Endothelial cell (in vitro differentiated cells): Measurements from ENCODE around the gene KIAA0930. TPM values are rescaled to one million over a fixed set of nuclear protein-coding genes. Genes with fewer than 3 reads are reported as not detected.

Source experiments
- DNase-seq: peaks from one replicate; pipeline ENCODE4 v3.0.0; 2021; ENCODE audit warnings: low spot score
- H3K27ac Mint-ChIP-seq: one replicate; pipeline ENCODE4 v1.8.0; 2021; ENCODE audit warnings: mixed read lengths, inconsistent platforms; ENCODE audit not compliant: unreplicated experiment
- H3K27me3 Mint-ChIP-seq: one replicate; pipeline ENCODE4 v1.8.0; 2021; ENCODE audit warnings: mild to moderate bottlenecking, moderate library complexity, mixed read lengths, inconsistent platforms; ENCODE audit not compliant: unreplicated experiment
- H3K36me3 Mint-ChIP-seq: one replicate; pipeline ENCODE4 v1.8.0; 2021; ENCODE audit warnings: mild to moderate bottlenecking, low read depth, mixed read lengths, inconsistent platforms; ENCODE audit not compliant: unreplicated experiment
- H3K4me1 Mint-ChIP-seq: one replicate; pipeline ENCODE4 v1.8.0; 2021; ENCODE audit warnings: mild to moderate bottlenecking, mixed read lengths, inconsistent platforms; ENCODE audit not compliant: unreplicated experiment
- H3K4me3 Mint-ChIP-seq: one replicate; pipeline ENCODE4 v1.8.0; 2021; ENCODE audit warnings: mild to moderate bottlenecking, mixed read lengths, inconsistent platforms; ENCODE audit not compliant: unreplicated experiment
- H3K9me3 Mint-ChIP-seq: one replicate; pipeline ENCODE4 v1.8.0; 2021; ENCODE audit warnings: mixed read lengths, inconsistent platforms; ENCODE audit not compliant: unreplicated experiment
- total RNA-seq: library from RNA; stranded (reverse); fragmentation: NEBNext Ultra II Directional; extraction: Animal tissue kit (Norgen Biotek cat#: 25700); gene quantifications from one replicate; pipeline ENCODE4 v1.2.1, GENCODE V29; 2021; ENCODE audit not compliant: unreplicated experiment
- TF ChIP-seq, protein P1 (sequence below): fragments of 200-600 bp; sonication (generic); IDR thresholded peaks from one replicate; pipeline ENCODE4 v1.5.0; 2021; ENCODE audit warnings: antibody characterized with exemption; ENCODE audit not compliant: unreplicated experiment

Gene KIAA0930
- total RNA-seq, 1 donor from 2014 or later, result 18.7 TPM

DNA sequence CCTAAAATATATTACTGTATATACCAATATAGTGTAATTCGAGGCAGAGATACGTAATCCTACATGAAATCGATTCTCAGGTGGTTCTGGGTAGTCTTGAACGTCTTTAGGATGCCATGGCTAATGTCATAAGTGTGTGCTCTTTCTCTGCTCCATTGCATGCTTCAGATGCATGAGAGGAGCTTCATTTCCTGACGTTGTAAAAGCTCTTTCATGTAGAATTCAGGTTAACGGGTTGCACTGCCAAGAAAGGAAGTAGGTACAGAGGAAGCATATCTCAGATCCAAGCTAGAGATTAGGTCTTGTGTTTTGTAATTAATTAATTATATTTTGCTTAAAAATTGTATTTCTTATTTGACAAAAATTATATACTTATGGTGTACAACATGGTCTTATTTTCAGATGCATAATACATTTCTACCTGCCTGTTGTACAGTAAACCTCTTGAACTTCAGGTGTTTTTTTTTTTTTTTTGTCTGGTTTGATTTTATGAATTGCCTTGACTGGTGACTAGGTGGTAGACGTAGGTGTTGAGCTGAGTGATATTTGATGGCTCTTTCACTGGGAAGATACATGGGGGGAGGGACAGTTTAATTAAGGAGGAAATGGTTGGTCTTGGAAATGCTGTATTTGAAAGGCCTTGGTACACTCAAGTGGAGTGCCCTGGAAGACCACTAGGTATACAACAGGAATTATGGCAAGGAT lies 67.7 kb downstream of the KIAA0930 start:
- Mint-ChIP-seq H3K9me3 (no peaks in the 10 kb centered on the region), H3K36me3 (peaks cover 52% of the 10 kb centered on the region)

DNA sequence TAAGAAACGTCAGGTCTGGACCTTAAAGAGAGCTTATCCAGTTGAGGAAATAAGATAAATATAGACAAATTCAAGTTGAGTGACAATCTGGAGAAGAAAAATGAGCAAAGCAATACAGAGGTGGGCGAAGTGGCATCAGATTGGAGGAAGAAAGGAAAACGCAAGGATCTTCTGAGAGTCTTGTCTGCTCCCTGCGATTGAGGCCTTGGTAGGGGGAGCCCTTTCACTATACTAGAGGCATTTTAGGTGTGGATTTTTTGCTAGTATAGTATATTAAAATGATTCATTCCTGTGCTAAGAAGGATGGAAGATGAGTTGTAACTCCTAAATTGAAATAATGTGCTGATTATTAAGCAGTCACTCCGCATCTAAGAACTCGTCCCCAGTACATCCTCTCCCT lies 68.9 kb downstream of the KIAA0930 start:
- Mint-ChIP-seq H3K36me3 (peaks cover 46% of the 10 kb centered on the region), H3K4me3 (no peak overlapping the region), H3K27ac (no peak overlapping the region)

More for the DNA sequence above, 67.7 kb downstream of the KIAA0930 start:
- peak overlapping the region; percentile 9 for H3K27ac Mint-ChIP-seq
- H3K4me3 Mint-ChIP-seq, result no peak overlapping the region
- no peak for DNase-seq
- H3K27me3 Mint-ChIP-seq, result no peaks in the 10 kb centered on the region
- peaks cover 7% of the 10 kb centered on the region for H3K4me1 Mint-ChIP-seq
- TF ChIP-seq, protein P1, sequence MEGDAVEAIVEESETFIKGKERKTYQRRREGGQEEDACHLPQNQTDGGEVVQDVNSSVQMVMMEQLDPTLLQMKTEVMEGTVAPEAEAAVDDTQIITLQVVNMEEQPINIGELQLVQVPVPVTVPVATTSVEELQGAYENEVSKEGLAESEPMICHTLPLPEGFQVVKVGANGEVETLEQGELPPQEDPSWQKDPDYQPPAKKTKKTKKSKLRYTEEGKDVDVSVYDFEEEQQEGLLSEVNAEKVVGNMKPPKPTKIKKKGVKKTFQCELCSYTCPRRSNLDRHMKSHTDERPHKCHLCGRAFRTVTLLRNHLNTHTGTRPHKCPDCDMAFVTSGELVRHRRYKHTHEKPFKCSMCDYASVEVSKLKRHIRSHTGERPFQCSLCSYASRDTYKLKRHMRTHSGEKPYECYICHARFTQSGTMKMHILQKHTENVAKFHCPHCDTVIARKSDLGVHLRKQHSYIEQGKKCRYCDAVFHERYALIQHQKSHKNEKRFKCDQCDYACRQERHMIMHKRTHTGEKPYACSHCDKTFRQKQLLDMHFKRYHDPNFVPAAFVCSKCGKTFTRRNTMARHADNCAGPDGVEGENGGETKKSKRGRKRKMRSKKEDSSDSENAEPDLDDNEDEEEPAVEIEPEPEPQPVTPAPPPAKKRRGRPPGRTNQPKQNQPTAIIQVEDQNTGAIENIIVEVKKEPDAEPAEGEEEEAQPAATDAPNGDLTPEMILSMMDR, result no peak

GRCh38 chr22:45169591-45170466 lies 70.9 kb downstream of the KIAA0930 start:
- Mint-ChIP-seq H3K27me3 (peaks cover 1% of the 10 kb centered on the region), H3K9me3 (no peaks in the 10 kb centered on the region), H3K4me1 (peaks cover 14% of the 10 kb centered on the region), H3K4me3 (no peak overlapping the region), H3K36me3 (peaks cover 46% of the 10 kb centered on the region), H3K27ac (no peak overlapping the region)
- DNase-seq, result no peak
- TF ChIP-seq, protein P1, result no peak

More for the DNA sequence above, 68.9 kb downstream of the KIAA0930 start:
- no peak for DNase-seq
- Mint-ChIP-seq H3K9me3 (no peaks in the 10 kb centered on the region), H3K4me1 (peaks cover 7% of the 10 kb centered on the region), H3K27me3 (no peaks in the 10 kb centered on the region)
- TF ChIP-seq, protein P1, result no peak

DNA sequence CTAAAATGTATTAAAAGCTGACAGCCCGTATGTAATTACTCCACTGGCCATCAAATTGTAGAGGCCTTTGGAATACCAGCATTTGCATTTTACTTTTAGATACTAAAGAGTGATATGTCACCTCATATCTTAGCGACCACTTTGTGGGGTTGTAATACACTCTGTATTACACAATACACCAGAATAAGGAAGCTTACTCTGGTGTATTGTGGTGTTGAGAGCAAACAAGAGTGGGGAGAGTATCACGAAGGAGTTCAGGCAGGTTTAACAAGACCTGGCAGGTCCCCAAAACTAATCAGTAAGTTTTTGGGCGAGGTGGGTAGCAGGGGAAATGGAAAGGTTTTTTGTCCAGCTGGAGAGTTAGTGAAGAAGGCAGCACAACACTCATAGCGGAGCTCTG lies 73.8 kb downstream of the KIAA0930 start:
- Mint-ChIP-seq H3K27me3 (peaks cover 8% of the 10 kb centered on the region), H3K27ac (peak overlapping the region; percentile 4), H3K4me3 (no peak overlapping the region)

More for the DNA sequence above, 73.8 kb downstream of the KIAA0930 start:
- peaks cover 38% of the 10 kb centered on the region for H3K36me3 Mint-ChIP-seq
- no peak for DNase-seq
- H3K9me3 Mint-ChIP-seq, result no peaks in the 10 kb centered on the region
- TF ChIP-seq, protein P1, result no peak
- H3K4me1 Mint-ChIP-seq, result peaks cover 19% of the 10 kb centered on the region
